GM18519 (cell line): Measurements from ENCODE around the gene CES2.
"Not testable (repeated sequence)": the region's sequence is repeated elsewhere in the genome, so short reads cannot be mapped to it uniquely, and the experiment has no call there.

Experiments used
- ATAC-seq: cut with Tn5 transposase; IDR thresholded peaks from one replicate; pipeline ENCODE4 v1.9.1; 2021; ENCODE audit warnings: mild to moderate bottlenecking, moderate library complexity; ENCODE audit not compliant: unreplicated experiment, low FRiP score

The CES2 gene

GRCh38 chr16:66935314-66936011 is at the start of gene CES2:
Gene CES2 (plus strand): TSS chr16:66935516. CDS start chr16:66935636, 120 bp downstream.
- ATAC-seq: no peak

GRCh38 chr16:66886321-66886720 is 49.0 kb upstream of the CES2 start:
- no peak for ATAC-seq

GRCh38 chr16:66886914-66887313 is 48.4 kb upstream of the CES2 start:
- no peak for ATAC-seq

- no peak for ATAC-seq
These were observed 46.4 kb upstream of the CES2 start for GRCh38 chr16:66888647-66889615.

- no peak for ATAC-seq
These were observed 45.7 kb upstream of the CES2 start for GRCh38 chr16:66889622-66890021.

DNA sequence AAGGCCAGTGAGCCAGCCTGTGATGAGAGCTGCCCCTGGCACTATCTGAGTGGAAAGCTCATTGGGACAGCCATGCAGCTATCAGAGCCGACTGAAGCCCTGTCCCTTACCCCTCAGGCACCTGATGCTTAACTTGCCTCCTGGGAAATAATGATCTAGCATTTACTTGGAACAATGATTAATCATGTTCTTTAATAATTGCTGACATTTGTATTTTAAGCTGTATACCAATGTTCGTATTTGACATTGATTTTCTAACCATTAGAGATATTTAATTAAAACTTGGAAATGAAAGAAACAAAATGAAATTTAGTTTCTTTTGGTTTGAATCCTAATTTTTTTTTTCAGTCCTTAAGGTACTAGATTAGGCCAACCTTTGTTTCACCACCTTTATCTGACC is 44.5 kb upstream of the CES2 start:
- no peak for ATAC-seq

DNA sequence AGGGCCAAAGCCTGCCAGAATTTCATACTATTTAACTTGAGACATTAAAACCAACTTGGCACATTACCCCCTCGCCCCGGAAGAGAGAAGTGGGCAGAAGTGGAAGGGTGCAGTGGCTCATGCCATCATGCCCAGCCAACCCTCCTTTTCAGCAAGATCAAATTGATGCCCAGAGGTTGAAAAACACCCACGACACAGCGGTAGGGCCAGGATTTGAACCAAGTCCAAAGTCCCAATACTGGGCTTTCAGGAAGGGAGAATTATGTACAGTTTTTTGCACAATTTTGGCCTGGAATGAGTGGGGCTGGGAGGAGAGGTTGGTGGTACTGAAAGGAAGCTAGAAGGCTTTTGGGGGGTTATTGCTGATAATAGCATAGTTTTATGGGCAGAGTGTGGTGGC is 44.0 kb upstream of the CES2 start:
- ATAC-seq: no peak

- ATAC-seq: no peak
These were observed 43.5 kb upstream of the CES2 start for GRCh38 chr16:66891797-66892196.

DNA sequence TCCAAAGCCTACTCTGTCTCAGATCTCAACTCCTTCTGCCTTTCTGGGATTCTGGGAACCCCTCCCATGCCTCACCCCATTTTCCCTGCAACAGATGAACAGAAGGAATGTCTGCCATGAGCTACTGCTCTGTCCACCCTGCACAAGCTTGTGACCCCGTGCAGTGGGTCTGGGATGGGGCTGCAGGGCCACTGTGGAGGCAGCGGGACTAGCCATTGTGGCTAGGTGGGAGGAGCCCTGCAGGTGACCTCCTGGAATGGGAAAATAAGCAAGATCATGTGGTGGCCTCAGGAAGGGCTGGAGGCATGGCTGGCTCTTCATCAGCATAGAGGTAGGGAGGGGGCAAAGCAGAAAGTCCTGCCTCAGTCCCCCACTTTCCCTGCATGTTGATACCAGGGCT is 41.3 kb upstream of the CES2 start:
- no peak for ATAC-seq

- ATAC-seq: no peak
These were observed 40.2 kb upstream of the CES2 start for GRCh38 chr16:66894948-66895688.

GRCh38 chr16:66895689-66895979 is 39.7 kb upstream of the CES2 start:
- no peak for ATAC-seq

DNA sequence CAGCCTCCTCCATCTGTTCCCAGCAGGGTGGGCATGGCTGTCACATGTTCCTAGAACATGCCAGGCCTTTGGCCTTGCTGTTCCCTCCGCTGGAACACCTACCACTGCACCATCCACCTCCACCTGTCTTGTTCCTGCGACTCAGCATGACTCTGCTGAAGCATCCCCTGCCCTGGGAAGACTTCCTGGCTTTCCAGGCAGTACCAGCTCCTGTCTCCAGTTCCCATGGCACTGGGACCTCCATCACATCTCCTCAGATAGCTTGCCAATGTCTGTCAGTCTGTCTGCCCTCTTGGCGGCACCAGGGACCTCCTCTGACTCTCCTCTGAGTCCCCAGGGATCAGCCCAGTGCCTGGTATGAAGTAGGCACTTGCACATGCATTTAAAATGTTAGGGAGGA is 39.3 kb upstream of the CES2 start:
- ATAC-seq: no peak

DNA sequence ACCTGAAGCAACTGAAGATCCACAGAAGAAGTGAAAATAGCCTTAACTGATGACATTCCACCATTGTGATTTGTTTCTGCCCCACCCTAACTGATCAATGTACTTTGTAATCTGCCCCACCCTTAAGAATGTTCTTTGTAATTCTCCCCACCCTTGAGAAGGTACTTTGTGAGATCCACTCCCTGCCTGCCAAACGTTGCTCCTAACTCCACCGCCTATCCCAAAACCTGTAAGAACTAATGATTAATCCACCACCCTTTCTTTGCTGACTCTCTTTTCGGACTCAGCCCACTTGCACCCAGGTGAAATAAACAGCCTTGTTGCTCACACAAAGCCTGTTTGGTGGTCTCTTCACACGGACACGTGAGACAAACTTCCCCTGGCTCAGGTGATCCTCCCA is 38.6 kb upstream of the CES2 start:
- not testable (repeated sequence) for ATAC-seq

GRCh38 chr16:66898207-66898606 is 37.1 kb upstream of the CES2 start:
- ATAC-seq: no peak

- ATAC-seq: no peak
These were observed 36.4 kb upstream of the CES2 start for GRCh38 chr16:66898933-66899309.

- no peak for ATAC-seq
These were observed 35.9 kb upstream of the CES2 start for GRCh38 chr16:66899310-66899944.

- ATAC-seq: no peak
These were observed 35.2 kb upstream of the CES2 start for GRCh38 chr16:66899945-66900710.

DNA sequence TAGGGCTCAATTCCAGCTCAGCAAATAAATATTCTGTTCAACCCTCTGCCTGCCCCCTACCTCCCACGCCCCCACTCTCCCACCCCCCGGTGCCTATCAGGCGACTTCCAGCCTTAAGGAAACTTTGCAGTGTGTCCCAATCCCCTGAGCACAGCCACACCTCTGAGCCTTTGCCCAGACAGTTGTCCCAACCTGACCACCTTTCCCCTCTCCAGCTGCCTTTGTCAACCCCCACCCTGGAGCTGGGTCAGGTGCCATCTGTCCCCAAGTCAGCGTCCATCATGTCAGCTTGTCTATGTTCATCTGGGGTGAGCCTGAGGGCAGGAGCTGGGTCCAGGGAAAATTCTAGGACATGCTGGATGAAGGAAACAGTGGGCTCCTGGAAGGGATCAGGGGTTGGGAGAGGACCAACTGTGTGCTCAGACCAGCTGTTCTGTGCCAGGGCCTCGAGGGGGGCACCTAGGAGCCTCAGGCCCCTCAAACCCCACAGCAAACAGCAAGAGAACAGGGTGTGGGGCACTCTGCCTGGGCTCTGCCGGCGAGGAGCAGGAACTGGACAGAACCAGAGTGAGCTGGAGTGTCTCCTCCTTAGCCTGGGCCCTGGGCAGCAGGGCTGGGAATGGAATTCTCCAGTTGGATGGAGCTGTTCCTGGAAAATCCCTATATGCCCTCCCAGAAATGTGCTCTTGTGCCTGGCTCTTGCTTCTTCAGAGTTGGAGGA is 34.4 kb upstream of the CES2 start:
- no peak for ATAC-seq

DNA sequence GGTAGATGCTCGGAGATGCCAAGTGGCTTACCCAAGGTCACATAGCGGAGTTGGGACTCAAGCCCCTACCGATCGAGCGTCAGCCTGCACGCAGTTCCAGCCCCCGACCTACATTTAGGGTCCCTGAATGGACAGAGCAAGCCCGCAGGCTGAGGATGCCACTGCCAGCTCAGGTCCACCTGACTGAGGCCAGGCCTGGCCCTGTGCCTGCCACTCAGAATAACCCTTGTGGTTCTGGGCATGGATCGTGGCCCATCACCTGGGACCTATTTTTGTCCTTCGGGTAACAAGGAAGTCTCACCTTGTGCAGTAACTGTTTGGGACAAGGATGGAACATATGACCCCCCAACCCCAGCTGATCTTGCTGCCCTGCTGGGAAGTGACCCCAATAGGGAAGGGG is 33.7 kb upstream of the CES2 start:
- no peak for ATAC-seq
